GM19025 (cell line): Measurements from ENCODE around the gene RERE.

Source experiments
- ATAC-seq: cut with Tn5 transposase; IDR thresholded peaks from one replicate; pipeline ENCODE4 v1.9.1; 2021; ENCODE audit warnings: mild to moderate bottlenecking, low read depth, moderate library complexity; ENCODE audit not compliant: unreplicated experiment

Gene RERE

DNA sequence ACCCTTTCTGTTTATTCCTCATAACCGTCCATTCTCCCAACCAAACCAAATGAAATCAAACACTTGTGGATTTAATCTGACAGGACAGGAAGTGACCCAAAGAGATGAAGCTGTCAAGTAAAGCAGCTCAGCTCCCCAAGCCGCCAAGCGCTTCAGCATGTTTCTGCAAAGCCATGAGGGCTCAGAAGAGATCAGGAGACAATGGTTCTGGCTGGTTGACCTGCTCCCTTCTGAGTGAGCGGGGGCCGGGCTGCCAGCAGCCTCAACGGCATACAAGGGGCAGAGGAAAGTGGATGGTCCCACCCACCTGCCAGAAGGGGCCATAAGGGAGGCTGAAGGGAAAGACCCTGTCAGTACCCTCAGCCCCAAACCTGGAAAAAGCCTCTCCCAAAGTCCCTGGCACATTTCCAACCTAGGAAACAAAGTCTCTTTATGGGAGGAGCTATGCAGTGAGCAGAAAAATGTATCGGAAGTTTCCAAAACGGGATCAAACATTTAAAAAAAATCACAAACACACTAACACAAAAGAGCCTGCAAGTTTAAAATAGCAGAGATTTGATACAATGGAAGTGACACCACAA lies 454.2 kb downstream of the RERE start:
- ATAC-seq = no peak

- ATAC-seq = no peak
Measured at GRCh38 chr1:8362701-8363101, 454.7 kb downstream of the RERE start.

DNA sequence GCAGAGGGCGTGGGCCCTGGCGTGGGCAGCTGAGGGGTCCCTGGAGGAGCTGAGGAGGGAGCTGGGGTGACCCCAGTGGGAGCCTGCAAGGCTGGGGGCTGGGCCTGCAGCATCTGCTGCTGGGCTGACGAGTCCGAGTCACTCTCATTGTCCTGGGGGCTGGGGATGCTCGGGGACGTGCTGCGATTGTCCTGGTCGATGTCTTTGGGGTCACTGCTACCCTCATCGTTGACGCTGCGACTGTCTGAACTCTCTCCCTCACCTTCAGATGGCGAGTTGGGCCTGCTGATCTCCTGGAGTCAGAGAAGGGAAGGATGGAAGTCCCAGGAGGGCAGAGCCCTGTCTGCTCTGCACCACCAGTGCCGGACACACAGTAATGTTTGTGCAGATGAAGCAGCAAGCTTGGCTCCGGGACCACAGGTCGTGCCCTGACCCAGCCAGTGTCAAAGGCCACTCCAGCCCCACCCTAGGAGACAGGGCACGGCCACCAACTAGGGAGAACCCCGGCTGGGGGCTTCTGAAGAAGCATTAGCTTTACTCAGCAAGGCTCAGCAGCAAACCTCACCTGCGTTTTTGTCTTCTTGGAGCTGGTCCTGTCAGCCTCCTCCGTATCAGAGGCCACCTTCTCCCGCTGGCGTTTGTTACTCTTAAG lies 456.1 kb downstream of the RERE start:
- no peak for ATAC-seq

DNA sequence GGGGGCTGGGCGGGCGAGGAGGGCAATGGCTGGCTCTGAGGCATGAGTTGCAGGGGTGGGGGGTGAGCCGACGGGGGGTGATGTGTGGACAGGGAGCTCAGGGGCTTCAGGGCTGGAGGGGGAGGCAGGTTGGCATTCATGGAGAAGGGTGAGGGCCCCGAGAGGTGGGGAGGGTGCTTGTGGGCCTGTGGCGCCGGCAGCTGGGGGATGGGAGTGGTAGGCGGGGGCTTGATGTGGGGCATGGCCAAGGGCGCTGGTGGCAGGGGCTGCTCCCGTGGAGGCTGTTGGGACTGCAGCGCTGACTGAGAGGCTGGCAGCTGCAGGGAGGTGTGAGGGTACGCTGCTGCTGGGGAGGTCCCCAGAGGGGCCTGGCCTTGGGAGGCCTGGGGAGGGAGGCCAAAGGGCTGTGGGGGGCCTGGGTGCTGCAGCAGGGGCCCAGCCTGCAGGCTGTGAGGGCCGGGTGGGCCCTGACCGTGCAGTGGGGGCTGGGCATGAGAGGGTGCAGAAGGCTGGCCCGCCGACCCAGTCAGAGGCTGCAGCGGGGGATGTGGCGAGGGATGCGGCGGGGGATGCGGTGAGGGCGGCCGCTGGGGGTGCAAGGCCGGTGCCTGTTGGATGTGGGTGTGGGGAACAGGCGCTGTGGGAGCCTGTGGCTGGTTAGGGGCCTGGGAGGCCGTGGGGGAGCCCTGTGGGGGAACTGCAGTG lies 456.8 kb downstream of the RERE start:
- ATAC-seq = no peak

DNA sequence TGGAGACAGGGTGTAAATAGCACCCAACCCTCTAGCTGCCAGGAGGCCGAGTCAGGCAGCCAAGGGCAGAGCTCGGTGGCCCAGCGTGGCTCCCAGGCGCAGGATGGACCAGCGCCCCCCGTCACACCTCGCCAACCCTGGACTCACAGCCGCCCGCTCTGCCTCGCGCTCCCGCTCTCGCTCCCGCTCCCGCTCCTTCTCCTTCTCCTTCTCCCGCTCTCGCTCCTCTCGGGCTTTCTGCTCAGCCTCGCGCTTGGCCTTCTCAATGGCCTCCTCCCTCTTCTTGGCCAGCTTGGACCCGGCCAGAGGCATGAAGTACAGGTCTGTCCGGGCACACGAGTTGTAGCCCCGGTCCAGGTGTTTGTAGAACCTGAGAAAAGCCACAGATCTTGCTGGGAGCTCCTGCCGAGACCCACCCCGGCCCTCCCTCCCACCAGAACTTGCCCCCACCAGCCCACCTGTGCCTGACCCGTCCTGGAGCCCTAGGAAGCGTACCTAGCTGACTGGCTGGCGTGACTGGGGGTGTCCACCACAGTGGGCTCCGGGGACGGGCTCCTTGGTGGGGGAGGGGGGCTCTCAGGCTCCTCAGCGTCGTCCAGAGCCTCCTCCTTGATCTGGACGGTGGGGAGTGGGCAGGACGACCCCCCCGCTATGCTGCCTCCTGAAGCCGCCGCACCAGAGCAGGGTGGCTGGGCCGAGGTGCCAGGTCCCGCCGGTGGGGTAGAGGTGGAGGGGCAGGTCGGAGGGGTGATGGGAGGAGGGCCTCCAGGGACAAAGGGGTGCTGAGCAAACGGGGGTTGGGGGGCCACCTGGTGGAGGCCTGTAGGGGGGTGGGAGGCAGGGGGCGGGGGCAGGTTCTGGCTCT lies 457.6 kb downstream of the RERE start:
- ATAC-seq = no peak

DNA sequence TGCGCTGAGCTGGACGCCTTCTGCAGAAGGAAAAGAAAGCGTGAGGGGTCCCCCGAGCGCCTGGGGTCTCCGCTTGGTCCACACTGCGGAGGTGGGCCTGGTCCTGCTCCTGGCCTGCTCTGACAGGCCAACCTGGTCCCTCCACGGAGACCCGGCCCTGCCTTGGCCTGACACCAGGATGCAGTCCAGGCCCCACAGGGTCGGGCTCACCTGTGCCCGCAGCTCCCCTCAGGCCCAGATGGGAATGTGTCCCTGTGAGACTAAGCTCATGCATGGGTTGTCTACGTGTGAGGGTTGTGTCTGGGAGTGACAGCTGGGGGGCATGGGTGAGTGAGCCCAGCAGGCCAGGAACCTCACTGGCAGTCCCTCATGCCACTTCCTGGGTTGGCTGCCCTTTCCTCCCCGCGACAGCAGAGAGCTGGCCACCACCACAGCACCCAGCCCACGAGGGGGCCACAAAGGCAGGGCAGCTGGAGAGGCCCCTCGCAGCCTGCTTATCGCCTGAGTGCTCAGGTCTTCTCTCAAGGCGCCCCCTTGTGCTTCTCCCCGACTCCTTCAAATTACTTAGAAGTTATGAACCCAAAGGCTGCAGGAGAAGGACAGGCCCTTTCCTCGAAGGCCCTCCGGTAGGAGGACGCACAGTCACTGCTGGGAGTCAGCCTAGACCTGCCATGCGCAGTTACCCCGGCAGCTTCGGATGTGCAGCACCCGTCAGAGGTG lies 458.4 kb downstream of the RERE start:
- no peak for ATAC-seq

GRCh38 chr1:8358241-8358896 lies 459.1 kb downstream of the RERE start:
- ATAC-seq = no peak

GRCh38 chr1:8357329-8358101 lies 459.9 kb downstream of the RERE start:
- ATAC-seq = no peak

- ATAC-seq = no peak
Measured at GRCh38 chr1:8356256-8357209, 460.9 kb downstream of the RERE start.

GRCh38 chr1:8355439-8356255 lies 461.8 kb downstream of the RERE start:
- ATAC-seq = no peak

DNA sequence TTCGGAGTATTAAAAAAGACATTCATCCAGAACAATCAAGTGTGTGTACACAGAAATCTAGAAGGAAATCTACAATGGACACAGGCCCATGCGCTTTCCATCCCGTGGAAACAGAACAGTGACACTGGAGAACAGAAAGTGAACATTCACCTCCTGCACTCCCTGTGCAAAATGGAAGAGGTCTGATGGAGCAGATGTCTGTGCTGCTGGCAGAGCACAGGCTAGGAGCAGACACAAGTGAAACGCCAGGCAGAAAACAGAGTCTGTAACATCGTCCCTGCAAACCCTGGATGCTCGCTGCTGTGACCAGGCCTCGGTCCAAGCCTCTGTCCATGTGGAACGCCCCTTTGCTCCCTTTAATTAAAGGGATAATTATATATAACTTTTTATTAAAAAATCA lies 463.4 kb downstream of the RERE start:
- ATAC-seq = no peak

DNA sequence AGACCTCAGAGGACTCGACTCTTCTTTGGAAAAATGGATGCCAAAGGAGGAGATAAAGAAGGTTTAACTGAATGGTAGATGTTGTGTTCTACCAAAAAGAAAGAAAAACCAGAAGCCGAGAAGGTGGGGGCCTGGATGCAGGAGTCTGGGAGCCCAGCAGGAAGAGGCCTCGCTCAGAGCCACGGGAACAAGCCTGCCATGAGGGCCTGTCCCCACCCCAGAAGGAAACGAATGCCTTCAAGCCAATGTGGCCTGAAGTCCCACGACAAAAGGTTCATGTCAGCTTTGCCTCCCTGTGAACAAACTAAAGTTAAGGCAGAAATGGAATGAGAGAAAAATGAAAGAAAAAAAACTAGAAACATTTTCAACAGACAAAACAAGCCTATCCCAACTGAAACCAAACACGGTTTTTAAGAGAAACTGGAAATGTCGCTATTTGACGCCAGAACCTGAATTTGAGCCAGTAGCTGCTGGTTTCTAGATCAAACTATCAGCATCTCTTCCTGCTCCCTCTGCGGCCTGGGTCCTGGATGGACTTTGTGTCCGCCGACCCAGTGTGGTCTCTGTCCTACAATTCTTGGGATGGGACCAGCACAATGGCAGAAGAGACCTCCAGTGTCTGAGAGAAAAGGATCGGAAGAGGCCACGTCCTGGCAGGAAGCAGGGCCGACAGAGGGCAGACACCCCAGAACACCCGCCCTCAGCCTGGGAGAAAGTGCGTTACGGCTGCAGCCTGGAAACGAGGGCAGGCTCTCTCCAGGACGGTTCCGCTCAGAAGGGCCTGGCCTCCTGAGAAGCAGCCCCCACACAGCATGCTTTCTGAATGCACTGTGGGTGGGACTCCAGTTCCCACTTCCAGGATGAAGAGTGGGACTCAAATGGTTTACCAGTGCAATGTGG lies 464.3 kb downstream of the RERE start:
- ATAC-seq = no peak

DNA sequence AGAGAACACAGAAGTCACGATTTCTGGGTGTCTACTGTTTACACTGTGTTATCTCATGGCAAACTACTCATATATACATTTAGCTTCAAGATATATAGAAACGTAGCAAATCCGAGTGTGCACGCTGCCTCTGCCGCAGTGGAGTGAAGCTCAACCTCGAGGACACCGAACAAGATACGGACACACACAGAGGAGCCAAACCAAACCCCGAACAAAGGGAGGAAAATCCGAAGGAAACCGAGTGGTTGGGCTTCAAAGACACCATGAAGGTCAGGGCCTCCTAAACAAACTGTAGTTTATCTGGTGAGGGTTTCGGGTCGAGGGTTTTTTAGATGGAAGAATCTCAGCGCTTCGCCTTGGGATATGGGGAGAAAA lies 465.0 kb downstream of the RERE start:
- no peak for ATAC-seq

DNA sequence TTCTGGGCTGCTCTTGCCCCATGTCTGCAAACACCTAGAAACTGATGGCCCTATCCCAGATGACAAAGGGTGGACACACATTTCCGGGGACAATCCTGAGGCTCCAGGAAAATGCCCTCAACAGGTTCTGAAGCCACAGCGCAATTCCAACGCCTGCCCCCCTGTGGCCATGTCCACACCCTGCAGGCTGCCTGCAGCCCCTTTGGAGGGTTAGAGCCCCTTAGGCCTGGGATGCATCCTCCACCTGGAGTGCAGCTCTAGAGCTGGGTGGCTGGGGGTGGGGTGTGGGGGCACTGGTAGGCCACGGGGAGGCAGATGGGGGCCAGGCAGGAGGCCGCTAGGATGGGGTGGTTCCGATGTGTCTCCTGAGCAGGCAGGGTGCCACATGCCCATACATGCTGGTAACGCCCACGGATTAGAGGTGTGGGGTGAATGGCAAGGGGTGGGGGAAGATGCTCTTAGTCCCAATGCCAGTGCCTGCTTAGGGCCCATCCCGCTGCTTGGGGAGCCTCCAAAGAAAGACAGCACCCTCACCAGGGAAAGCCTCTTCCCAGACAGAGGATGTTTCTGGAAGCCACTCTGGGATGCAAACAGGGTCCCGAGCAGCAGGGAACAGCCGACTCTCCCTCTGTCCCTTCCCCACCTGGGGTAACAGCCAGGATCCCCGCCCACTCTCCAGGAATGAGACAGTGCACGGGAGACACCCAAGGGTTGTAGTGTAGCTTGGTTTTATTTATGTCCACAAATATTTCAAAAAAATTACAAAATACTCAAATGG lies 465.6 kb downstream of the RERE start:
- ATAC-seq = no peak

GRCh38 chr1:8350914-8351684 lies 466.3 kb downstream of the RERE start:
- no peak for ATAC-seq
